ENCODE data around the gene ACVR1C. TPM values are rescaled to one million over a fixed set of nuclear protein-coding genes. Genes with fewer than 3 reads are reported as not detected.

The ACVR1C gene
- under 1 TPM; 0.61 to 0.66 TPM for total RNA-seq
- polyA plus RNA-seq: 0.60 TPM

GRCh38 chr2:157628477-157629415, at the start of gene ACVR1C:
Gene ACVR1C (minus strand): TSS chr2:157628864. CDS start chr2:157628644, 220 bp downstream.
- DNase-seq: peak; percentile 60 to 78 (median 70)
- Mint-ChIP-seq H3K4me3 (peak within 1 kb of the TSS; percentile 88 to 97 (median 94)), H3K9me3 (no peaks in the 10 kb centered on the region), H3K27ac (peak within 1 kb of the TSS; percentile 58 to 94 (median 82)), H3K27me3 (peaks cover 2 to 4% of the 10 kb centered on the region in 2 donors), H3K36me3 (peaks cover 0 to 8% (median 0%) of the 10 kb centered on the region in 3 donors), H3K4me1 (peaks cover 32 to 45% (median 34%) of the 10 kb centered on the region in 3 donors)
- peak within 1 kb of the TSS; percentile 77 for H3K4me3 ChIP-seq (ENCODE audit: low read length)
- ChIA-PET POLR2A (interaction anchor here (0.6 to 1.8 kb wide), 5 partner anchors 9 to 828 kb away, joined by 3 to 4 read pairs (median 3); partner anchors contain the start of genes CCDC148 and PKP4), CTCF (interaction anchor here (0.6 to 2.6 kb wide), 28 partner anchors 9 to 378 kb away, joined by 3 to 16 read pairs (median 4); partner anchors contain the start of gene CYTIP)
- peak within 1 kb of the TSS; percentile 34 for H3K27ac ChIP-seq (ENCODE audit: low read depth, low read length)
- no peaks in the 10 kb centered on the region for H3K36me3 ChIP-seq (ENCODE audit: insufficient read depth, low read length)
- no peaks in the 10 kb centered on the region for H3K27me3 ChIP-seq (ENCODE audit: insufficient read depth, low read length, poor library complexity, severe bottlenecking)
- H3K9me3 ChIP-seq (ENCODE audit: low read length): no peaks in the 10 kb centered on the region
- peaks cover 18% of the 10 kb centered on the region for H3K4me1 ChIP-seq (ENCODE audit: insufficient read depth, low read length)

DNA sequence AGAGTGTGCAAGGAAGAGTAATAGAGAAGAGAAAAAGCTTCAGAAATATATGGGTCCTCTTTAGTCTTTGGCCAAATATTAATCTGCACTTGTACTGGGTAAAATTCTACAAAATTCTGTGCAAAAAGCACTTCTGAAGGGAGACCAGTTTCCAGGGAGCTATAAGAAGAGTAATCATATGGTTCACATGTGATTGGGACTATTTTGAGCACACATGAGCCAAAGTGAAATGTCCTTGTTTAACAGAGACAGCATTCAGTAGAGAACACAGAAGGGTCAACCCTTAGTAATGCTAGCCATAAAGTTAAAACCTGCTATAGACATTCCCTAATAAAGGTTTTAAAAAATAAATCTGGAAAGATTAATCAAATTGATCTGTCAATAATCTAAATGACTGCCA, 49.3 kb upstream of the ACVR1C start:
- no peaks in the 10 kb centered on the region for H3K4me1 ChIP-seq (ENCODE audit: insufficient read depth, low read length)
- Mint-ChIP-seq H3K36me3 (no peaks in the 10 kb centered on the region), H3K4me1 (no peaks in the 10 kb centered on the region), H3K27ac (no peak overlapping the region), H3K4me3 (no peak overlapping the region), H3K27me3 (peaks cover 7 to 17% of the 10 kb centered on the region in 2 donors), H3K9me3 (no peaks in the 10 kb centered on the region)
- no peak for DNase-seq
- H3K27ac ChIP-seq (ENCODE audit: low read depth, low read length): no peak overlapping the region
- no peaks in the 10 kb centered on the region for H3K27me3 ChIP-seq (ENCODE audit: insufficient read depth, low read length, poor library complexity, severe bottlenecking)
- POLR2A ChIA-PET: no interaction called here
- no peak overlapping the region for H3K4me3 ChIP-seq (ENCODE audit: low read length)
- H3K36me3 ChIP-seq (ENCODE audit: insufficient read depth, low read length): no peaks in the 10 kb centered on the region
- CTCF ChIA-PET: no interaction called here
- no peaks in the 10 kb centered on the region for H3K9me3 ChIP-seq (ENCODE audit: low read length)

DNA sequence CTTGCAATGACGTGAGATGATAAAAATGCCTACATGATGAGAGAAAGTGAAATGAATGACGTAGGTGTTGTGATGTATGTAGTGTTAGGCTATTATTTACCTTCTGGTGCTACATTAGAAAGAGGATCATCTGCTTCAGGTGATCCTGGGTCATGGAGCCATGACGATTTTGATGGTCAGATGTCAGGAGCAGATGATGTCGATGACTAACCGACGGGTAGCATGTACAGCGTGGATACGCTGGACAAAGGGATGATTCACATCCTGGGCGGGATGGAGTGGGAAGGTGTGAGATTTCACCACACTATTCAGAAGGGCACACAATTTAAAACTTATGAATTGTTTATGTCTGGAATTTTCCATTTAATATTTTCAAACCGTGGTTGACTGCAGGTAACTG, 43.5 kb upstream of the ACVR1C start:
- Mint-ChIP-seq H3K27ac (no peak overlapping the region), H3K4me1 (no peaks in the 10 kb centered on the region), H3K4me3 (no peak overlapping the region), H3K9me3 (no peaks in the 10 kb centered on the region), H3K36me3 (peaks cover 0 to 13% (median 3%) of the 10 kb centered on the region in 3 donors), H3K27me3 (peaks cover 7 to 24% of the 10 kb centered on the region in 2 donors)
- CTCF ChIA-PET: no interaction called here
- no peak overlapping the region for H3K4me3 ChIP-seq (ENCODE audit: low read length)
- POLR2A ChIA-PET: no interaction called here
- H3K27me3 ChIP-seq (ENCODE audit: insufficient read depth, low read length, poor library complexity, severe bottlenecking): no peaks in the 10 kb centered on the region
- no peaks in the 10 kb centered on the region for H3K9me3 ChIP-seq (ENCODE audit: low read length)
- no peaks in the 10 kb centered on the region for H3K36me3 ChIP-seq (ENCODE audit: insufficient read depth, low read length)
- DNase-seq: no peak
- no peaks in the 10 kb centered on the region for H3K4me1 ChIP-seq (ENCODE audit: insufficient read depth, low read length)
- H3K27ac ChIP-seq (ENCODE audit: low read depth, low read length): no peak overlapping the region

GRCh38 chr2:157662401-157662800, 33.7 kb upstream of the ACVR1C start:
- DNase-seq: no peak
- H3K9me3 ChIP-seq (ENCODE audit: low read length): no peaks in the 10 kb centered on the region
- Mint-ChIP-seq H3K4me1 (no peaks in the 10 kb centered on the region), H3K36me3 (peaks cover 0 to 3% (median 1%) of the 10 kb centered on the region in 3 donors), H3K27me3 (peaks cover 0 to 6% of the 10 kb centered on the region in 2 donors), H3K9me3 (peaks cover 0 to 3% (median 0%) of the 10 kb centered on the region in 5 donors), H3K4me3 (no peak overlapping the region), H3K27ac (no peak overlapping the region)
- no peak overlapping the region for H3K27ac ChIP-seq (ENCODE audit: low read depth, low read length)
- no peaks in the 10 kb centered on the region for H3K36me3 ChIP-seq (ENCODE audit: insufficient read depth, low read length)
- H3K4me3 ChIP-seq (ENCODE audit: low read length): no peak overlapping the region
- ChIA-PET CTCF (no interaction called here), POLR2A (no interaction called here)
- no peaks in the 10 kb centered on the region for H3K4me1 ChIP-seq (ENCODE audit: insufficient read depth, low read length)
- no peaks in the 10 kb centered on the region for H3K27me3 ChIP-seq (ENCODE audit: insufficient read depth, low read length, poor library complexity, severe bottlenecking)

GRCh38 chr2:157661776-157662175, 33.1 kb upstream of the ACVR1C start:
- peaks cover 0 to 6% of the 10 kb centered on the region in 2 donors for H3K27me3 Mint-ChIP-seq
- Histone ChIP-seq H3K4me1 (ENCODE audit: insufficient read depth, low read length) (no peaks in the 10 kb centered on the region), H3K27ac (ENCODE audit: low read depth, low read length) (no peak overlapping the region), H3K9me3 (ENCODE audit: low read length) (no peaks in the 10 kb centered on the region), H3K27me3 (ENCODE audit: insufficient read depth, low read length, poor library complexity, severe bottlenecking) (no peaks in the 10 kb centered on the region), H3K4me3 (ENCODE audit: low read length) (no peak overlapping the region), H3K36me3 (ENCODE audit: insufficient read depth, low read length) (no peaks in the 10 kb centered on the region)
- peaks cover 0 to 3% (median 0%) of the 10 kb centered on the region in 5 donors for H3K9me3 Mint-ChIP-seq
- peaks cover 0 to 3% (median 1%) of the 10 kb centered on the region in 3 donors for H3K36me3 Mint-ChIP-seq
- no peak overlapping the region for H3K4me3 Mint-ChIP-seq
- no peak overlapping the region for H3K27ac Mint-ChIP-seq
- POLR2A ChIA-PET: no interaction called here
- DNase-seq: no peak
- CTCF ChIA-PET: no interaction called here
- H3K4me1 Mint-ChIP-seq: no peaks in the 10 kb centered on the region

DNA sequence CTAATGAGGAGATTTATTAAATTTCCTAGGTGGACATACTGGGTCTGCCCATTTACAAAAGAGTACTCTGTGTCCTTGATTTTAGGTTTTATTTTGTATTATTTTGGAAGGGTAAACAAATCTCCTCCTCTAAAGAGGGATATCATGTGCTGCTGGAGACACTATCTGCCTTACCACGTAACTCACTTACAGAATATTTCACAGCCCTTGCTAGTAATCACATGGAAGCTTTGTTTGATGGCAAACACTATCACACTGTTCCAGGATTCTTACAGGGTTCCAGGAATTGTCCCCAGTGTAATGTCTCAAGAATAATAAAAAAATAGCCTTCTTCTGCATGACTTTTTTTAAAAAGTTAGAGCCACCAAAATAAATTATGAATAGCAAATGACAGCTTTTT, 29.2 kb upstream of the ACVR1C start:
- Histone ChIP-seq H3K36me3 (ENCODE audit: insufficient read depth, low read length) (no peaks in the 10 kb centered on the region), H3K27me3 (ENCODE audit: insufficient read depth, low read length, poor library complexity, severe bottlenecking) (no peaks in the 10 kb centered on the region), H3K27ac (ENCODE audit: low read depth, low read length) (no peak overlapping the region), H3K4me3 (ENCODE audit: low read length) (no peak overlapping the region), H3K9me3 (ENCODE audit: low read length) (no peaks in the 10 kb centered on the region), H3K4me1 (ENCODE audit: insufficient read depth, low read length) (no peaks in the 10 kb centered on the region)
- Mint-ChIP-seq H3K36me3 (peaks cover 0 to 1% (median 0%) of the 10 kb centered on the region in 3 donors), H3K9me3 (no peaks in the 10 kb centered on the region), H3K4me3 (no peak overlapping the region), H3K4me1 (no peaks in the 10 kb centered on the region), H3K27me3 (peaks cover 3 to 5% of the 10 kb centered on the region in 2 donors), H3K27ac (no peak overlapping the region)
- CTCF ChIA-PET: interaction anchor here (0.8 to 0.9 kb wide), 2 partner anchors 29 to 30 kb away, joined by 3 to 4 read pairs; partner anchors contain the start of gene ACVR1C
- POLR2A ChIA-PET: no interaction called here
- no peak for DNase-seq

- H3K36me3 ChIP-seq (ENCODE audit: insufficient read depth, low read length): no peaks in the 10 kb centered on the region
- Mint-ChIP-seq H3K9me3 (no peaks in the 10 kb centered on the region), H3K27me3 (peaks cover 3 to 5% of the 10 kb centered on the region in 2 donors), H3K4me3 (no peak overlapping the region), H3K27ac (no peak overlapping the region), H3K4me1 (no peaks in the 10 kb centered on the region), H3K36me3 (peaks cover 0 to 1% (median 0%) of the 10 kb centered on the region in 3 donors)
- ChIA-PET CTCF (interaction anchor here (0.8 to 0.9 kb wide), 2 partner anchors 28 to 29 kb away, joined by 3 to 4 read pairs; partner anchors contain the start of gene ACVR1C), POLR2A (no interaction called here)
- no peak overlapping the region for H3K27ac ChIP-seq (ENCODE audit: low read depth, low read length)
- no peaks in the 10 kb centered on the region for H3K9me3 ChIP-seq (ENCODE audit: low read length)
- DNase-seq: no peak
- H3K27me3 ChIP-seq (ENCODE audit: insufficient read depth, low read length, poor library complexity, severe bottlenecking): no peaks in the 10 kb centered on the region
- no peak overlapping the region for H3K4me3 ChIP-seq (ENCODE audit: low read length)
- H3K4me1 ChIP-seq (ENCODE audit: insufficient read depth, low read length): no peaks in the 10 kb centered on the region
Observed at GRCh38 chr2:157657101-157657500, 28.4 kb upstream of the ACVR1C start.

- ChIA-PET POLR2A (no interaction called here), CTCF (interaction anchor here (1.3 kb wide), 1 partner anchor 16 kb away, joined by 3 read pairs; no protein-coding TSS in a partner anchor)
- Mint-ChIP-seq H3K36me3 (peaks cover 0 to 3% (median 0%) of the 10 kb centered on the region in 3 donors), H3K27ac (no peak overlapping the region), H3K9me3 (peaks cover 0 to 3% (median 0%) of the 10 kb centered on the region in 5 donors), H3K4me1 (no peaks in the 10 kb centered on the region), H3K27me3 (peaks cover 5 to 14% of the 10 kb centered on the region in 2 donors), H3K4me3 (no peak overlapping the region)
- H3K4me1 ChIP-seq (ENCODE audit: insufficient read depth, low read length): no peaks in the 10 kb centered on the region
- DNase-seq: no peak
- H3K27me3 ChIP-seq (ENCODE audit: insufficient read depth, low read length, poor library complexity, severe bottlenecking): no peaks in the 10 kb centered on the region
- no peak overlapping the region for H3K4me3 ChIP-seq (ENCODE audit: low read length)
- no peak overlapping the region for H3K27ac ChIP-seq (ENCODE audit: low read depth, low read length)
- H3K36me3 ChIP-seq (ENCODE audit: insufficient read depth, low read length): no peaks in the 10 kb centered on the region
- H3K9me3 ChIP-seq (ENCODE audit: low read length): no peaks in the 10 kb centered on the region
Observed at GRCh38 chr2:157644776-157645175, 16.1 kb upstream of the ACVR1C start.
